GM12878 (cell line): ENCODE measurements around the gene SORCS1. TPM values are rescaled to one million over a fixed set of nuclear protein-coding genes. Genes with fewer than 3 reads are reported as not detected.

Source experiments
- ATAC-seq: fragments of 200-7000 bp; cut with Tn5 transposase; 3 replicates; pipeline ENCODE4 v1.9.1; 2020; ENCODE audit warnings: mild to moderate bottlenecking, moderate library complexity
- BruUV-seq: library from RNA; stranded (reverse); fragments of 400-500 nt; replicated peaks from 2 replicates; lab custom pipeline; 2021; lab: Mats Ljungman, UMichigan
- CTCF ChIA-PET: fragments of 300-600 bp; sonication (Branson Sonifier 250); formaldehyde crosslinking; extraction: SDS; loops from one replicate; lab custom pipeline; 2021; ENCODE audit warnings: inconsistent platforms; lab: Yijun Ruan, JAX
- POLR2A ChIA-PET: fragments of 350-600 bp; formaldehyde crosslinking; extraction: SDS; loops from one replicate; lab custom pipeline; 2021; ENCODE audit warnings: inconsistent platforms; lab: Charles Lee
- RAD21 ChIA-PET: fragments of 300-600 bp; sonication (Branson Sonifier 250); formaldehyde crosslinking; loops from one replicate; lab custom pipeline; 2023; ENCODE audit warnings: antibody characterized with exemption; ENCODE audit not compliant: unreplicated experiment; lab: Charles Lee
- SMC1A ChIA-PET: fragments of 300-600 bp; sonication (Branson Sonifier 250); formaldehyde crosslinking; loops from one replicate; lab custom pipeline; 2023; ENCODE audit not compliant: unreplicated experiment, uncharacterized antibody; lab: Charles Lee
- DNase-seq: peaks from one replicate; pipeline ENCODE4 v3.0.0-alpha.2; 2011; ENCODE audit warnings: low read depth, low spot score
- FAIRE-seq: peaks from 3 replicates; lab custom pipeline; 2011; peaks lifted over from hg19 to GRCh38; lab: Jason Lieb, UNC
- H2AFZ ChIP-seq: 2 replicates; pipeline ENCODE4 v1.6.0; 2011; ENCODE audit warnings: low read depth, low read length, control low read depth; ENCODE audit not compliant: control insufficient read depth
- H3K27ac ChIP-seq: 2 replicates; pipeline ENCODE4 v1.5.1; 2011; ENCODE audit warnings: control low read depth; ENCODE audit not compliant: control insufficient read depth, insufficient read depth
- H3K27me3 ChIP-seq, 2 experiments: replicated peaks in 1 of 2; 2 replicates each; pipeline versions ENCODE4 v1.6.0 to v1.6.1; 2011; ENCODE audit warnings: low read length in 1 of 2; ENCODE audit not compliant: control insufficient read depth in 2 of 2, insufficient read depth in 2 of 2
- H3K36me3 ChIP-seq, 2 experiments: 2 replicates each; pipeline ENCODE4 v1.5.1; 2011; ENCODE audit warnings: low read length in 1 of 2; ENCODE audit not compliant: control insufficient read depth in 2 of 2, insufficient read depth in 2 of 2
- H3K4me1 ChIP-seq: 2 replicates; pipeline ENCODE4 v1.6.1; 2011; ENCODE audit warnings: mild to moderate bottlenecking, low read length, moderate library complexity, mixed read lengths; ENCODE audit not compliant: control insufficient read depth, insufficient read depth
- H3K4me2 ChIP-seq: 2 replicates; pipeline ENCODE4 v1.6.0; 2011; ENCODE audit warnings: control low read depth; ENCODE audit not compliant: control insufficient read depth, insufficient read depth
- H3K4me3 ChIP-seq: fragments of 200-600 bp; sonication (generic); 2 replicates; pipeline ENCODE4 v1.5.1; 2016
- H3K79me2 ChIP-seq: 2 replicates; pipeline ENCODE4 v1.6.0; 2011; ENCODE audit warnings: low read length; ENCODE audit not compliant: control insufficient read depth, insufficient read depth
- H3K9ac ChIP-seq: 2 replicates; pipeline ENCODE4 v1.8.0; 2011; ENCODE audit warnings: low read length, control low read depth, mixed read lengths; ENCODE audit not compliant: control insufficient read depth, insufficient read depth
- H3K9me3 ChIP-seq: replicated peaks from 3 replicates; pipeline ENCODE4 v1.5.1; 2011; ENCODE audit warnings: mild to moderate bottlenecking, low read length; ENCODE audit not compliant: control insufficient read depth, insufficient read depth
- H4K20me1 ChIP-seq: 2 replicates; pipeline ENCODE4 v1.6.0; 2011; ENCODE audit not compliant: control insufficient read depth, insufficient read depth
- CBX5 ChIP-seq: sonication (generic); IDR thresholded peaks from 2 replicates; pipeline ENCODE4 v1.6.1; 2016; ENCODE audit warnings: low read depth, moderate library complexity, mild to moderate bottlenecking, inconsistent platforms
- CREB1 ChIP-seq: IDR thresholded peaks from 2 replicates; pipeline ENCODE4 v1.6.1; 2012; ENCODE audit warnings: low read depth, mild to moderate bottlenecking, inconsistent platforms
- EED ChIP-seq: sonication (generic); IDR thresholded peaks from 2 replicates; pipeline ENCODE4 v1.6.1; 2016; ENCODE audit warnings: antibody characterized with exemption, low read depth
- EGR1 ChIP-seq, 2 experiments: IDR thresholded peaks; 1 replicate in 1 of 2; 2 replicates in 1 of 2; pipeline ENCODE4 v1.6.1; 2011 to 2012; ENCODE audit warnings: low read depth in 2 of 2, low read length in 2 of 2, borderline replicate concordance in 1 of 2, mild to moderate bottlenecking in 1 of 2, moderate library complexity in 1 of 2
- JUND ChIP-seq: IDR thresholded peaks from 2 replicates; pipeline ENCODE4 v1.6.1; 2012; ENCODE audit warnings: low read depth, mild to moderate bottlenecking, low read length, improper control_type of control experiment, moderate library complexity
- MTA3 ChIP-seq: IDR thresholded peaks from 2 replicates; pipeline ENCODE4 v1.6.1; 2012; ENCODE audit warnings: low read length, inconsistent platforms, borderline replicate concordance
- NBN ChIP-seq: fragments of 450-650 bp; IDR thresholded peaks from 2 replicates; pipeline ENCODE4 v1.6.1; 2016
- PAX8 ChIP-seq: fragments of 450-650 bp; IDR thresholded peaks from 2 replicates; pipeline ENCODE4 v1.6.1; 2017; ENCODE audit warnings: mild to moderate bottlenecking, moderate library complexity
- RFX5 ChIP-seq: IDR thresholded peaks from 2 replicates; pipeline ENCODE4 v1.6.1; 2011; ENCODE audit warnings: low read depth, low read length, improper control_type of control experiment
- SMC3 ChIP-seq: IDR thresholded peaks from 2 replicates; pipeline ENCODE4 v1.6.1; 2011; ENCODE audit warnings: low read length, improper control_type of control experiment, borderline replicate concordance
- SP1 ChIP-seq: IDR thresholded peaks from one replicate; pipeline ENCODE4 v1.6.1; 2011; ENCODE audit warnings: low read depth, low read length
- TCF3 ChIP-seq: IDR thresholded peaks from 2 replicates; pipeline ENCODE4 v1.6.1; 2012; ENCODE audit warnings: low read depth, mild to moderate bottlenecking, low read length, borderline replicate concordance; ENCODE audit not compliant: insufficient read depth
- YBX1 ChIP-seq: fragments of 450-650 bp; IDR thresholded peaks from 2 replicates; pipeline ENCODE4 v1.6.1; 2016; ENCODE audit warnings: antibody characterized with exemption
- YY1 ChIP-seq: IDR thresholded peaks from 2 replicates; pipeline ENCODE4 v1.6.1; 2011; ENCODE audit warnings: low read depth, mild to moderate bottlenecking, low read length
- in situ Hi-C: fragments of 300-500 bp; cut with MboI; formaldehyde crosslinking; loops from 9 replicates; pipeline ENCODE4 v1.14.3; 2018; ENCODE audit warnings: mixed read lengths
- intact Hi-C: fragments of 100-400 bp; cut with micrococcal nuclease; formaldehyde crosslinking; loops from one replicate; pipeline ENCODE4 v1.14.2; 2022; ENCODE audit not compliant: unreplicated experiment
- polyA plus RNA-seq, 11 experiments: library from polyadenylated mRNA; depleted of rRNA in 4 of 11; unstranded in 6 of 11; stranded (reverse) in 5 of 11; fragments of >200 nt; fragmentation: Nextera tagmentation in 4 of 11; fragmentation: Illumina TruSeq in 1 of 11; extraction: Ambion mirVana in 4 of 11; extraction: Trizol in 1 of 11; gene quantifications; 1 replicate in 1 of 11; 2 replicates in 10 of 11; pipeline versions ENCODE4 v1.2.1 to v1.2.3, GENCODE V29; 2011 to 2016; ENCODE audit warnings: inconsistent platforms in 2 of 11, missing spikeins in 2 of 11, low read depth in 1 of 11
- total RNA-seq, 4 experiments: library from RNA; depleted of rRNA in 3 of 4; stranded (reverse); fragments of >200 nt in 3 of 4; fragmentation: Illumina TruSeq in 1 of 4; extraction: Trizol in 1 of 4; gene quantifications; 2 replicates each; pipeline versions ENCODE4 v1.2.1 to v1.2.3, GENCODE V29; 2013 to 2021
- TF ChIP-seq, protein P1 (sequence below): fragments of 450-650 bp; IDR thresholded peaks from 2 replicates; pipeline ENCODE4 v1.6.1; 2017; ENCODE audit warnings: borderline replicate concordance
- TF ChIP-seq, protein P2 (sequence below): IDR thresholded peaks from 2 replicates; pipeline ENCODE4 v1.6.1; 2011; ENCODE audit warnings: borderline replicate concordance, low read depth, mild to moderate bottlenecking, moderate library complexity, mixed read lengths, low read length; ENCODE audit not compliant: insufficient read depth; ENCODE audit errors: extremely low read length
- TF ChIP-seq, protein P3 (sequence below): fragments of 450-650 bp; IDR thresholded peaks from 2 replicates; pipeline ENCODE4 v1.6.1; 2017; ENCODE audit warnings: mild to moderate bottlenecking, moderate library complexity
- TF ChIP-seq, protein P4 (sequence below): IDR thresholded peaks from 2 replicates; pipeline ENCODE4 v1.6.1; 2012; ENCODE audit warnings: low read length, inconsistent platforms

The SORCS1 gene
- total and polyA plus RNA-seq, 10 of the 15 experiments (the other 5 are each of a cell fraction or from before 2014, with no cell fraction given), result 0.02 to 9.6 (median 0.06) TPM; not detected in 3

DNA sequence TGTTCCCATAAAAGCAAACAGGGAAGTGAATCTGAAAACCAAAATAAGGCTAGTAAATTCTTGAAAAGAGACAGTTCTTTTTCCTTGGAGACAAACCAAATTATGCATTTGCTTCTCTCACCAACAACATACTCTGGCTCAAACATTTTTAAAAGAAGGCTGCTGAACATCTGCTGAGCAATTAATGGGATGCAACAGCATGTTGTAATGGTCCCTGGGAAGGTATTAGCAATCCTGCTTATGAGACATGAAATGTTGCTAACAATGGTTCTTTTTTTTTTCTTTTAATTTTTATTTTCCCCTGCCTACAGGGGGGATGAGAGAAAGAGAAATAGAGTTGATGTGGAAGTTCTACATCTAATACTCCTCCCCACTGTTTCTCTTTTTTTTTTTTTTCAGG is 572.1 kb downstream of the SORCS1 start:
- H3K9ac ChIP-seq, result no peak overlapping the region
- TF ChIP-seq CBX5 (no peak), YBX1 (no peak), NBN (no peak), CREB1 (no peak), PAX8 (no peak), YY1 (no peak), SP1 (no peak), EGR1 (IDR thresholded peaks at IDR 0.05; ENCODE audit: borderline replicate concordance in 1 of 2, low read depth in 2 of 2, low read length in 2 of 2) (no peak), EED (no peak), TCF3 (no peak), MTA3 (no peak), RFX5 (no peak), JUND (no peak), SMC3 (no peak)
- TF ChIP-seq, protein P1, sequence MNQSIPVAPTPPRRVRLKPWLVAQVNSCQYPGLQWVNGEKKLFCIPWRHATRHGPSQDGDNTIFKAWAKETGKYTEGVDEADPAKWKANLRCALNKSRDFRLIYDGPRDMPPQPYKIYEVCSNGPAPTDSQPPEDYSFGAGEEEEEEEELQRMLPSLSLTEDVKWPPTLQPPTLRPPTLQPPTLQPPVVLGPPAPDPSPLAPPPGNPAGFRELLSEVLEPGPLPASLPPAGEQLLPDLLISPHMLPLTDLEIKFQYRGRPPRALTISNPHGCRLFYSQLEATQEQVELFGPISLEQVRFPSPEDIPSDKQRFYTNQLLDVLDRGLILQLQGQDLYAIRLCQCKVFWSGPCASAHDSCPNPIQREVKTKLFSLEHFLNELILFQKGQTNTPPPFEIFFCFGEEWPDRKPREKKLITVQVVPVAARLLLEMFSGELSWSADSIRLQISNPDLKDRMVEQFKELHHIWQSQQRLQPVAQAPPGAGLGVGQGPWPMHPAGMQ, result no peak
- TF ChIP-seq, protein P2, sequence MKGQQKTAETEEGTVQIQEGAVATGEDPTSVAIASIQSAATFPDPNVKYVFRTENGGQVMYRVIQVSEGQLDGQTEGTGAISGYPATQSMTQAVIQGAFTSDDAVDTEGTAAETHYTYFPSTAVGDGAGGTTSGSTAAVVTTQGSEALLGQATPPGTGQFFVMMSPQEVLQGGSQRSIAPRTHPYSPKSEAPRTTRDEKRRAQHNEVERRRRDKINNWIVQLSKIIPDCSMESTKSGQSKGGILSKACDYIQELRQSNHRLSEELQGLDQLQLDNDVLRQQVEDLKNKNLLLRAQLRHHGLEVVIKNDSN, result no peak
- TF ChIP-seq, protein P3, sequence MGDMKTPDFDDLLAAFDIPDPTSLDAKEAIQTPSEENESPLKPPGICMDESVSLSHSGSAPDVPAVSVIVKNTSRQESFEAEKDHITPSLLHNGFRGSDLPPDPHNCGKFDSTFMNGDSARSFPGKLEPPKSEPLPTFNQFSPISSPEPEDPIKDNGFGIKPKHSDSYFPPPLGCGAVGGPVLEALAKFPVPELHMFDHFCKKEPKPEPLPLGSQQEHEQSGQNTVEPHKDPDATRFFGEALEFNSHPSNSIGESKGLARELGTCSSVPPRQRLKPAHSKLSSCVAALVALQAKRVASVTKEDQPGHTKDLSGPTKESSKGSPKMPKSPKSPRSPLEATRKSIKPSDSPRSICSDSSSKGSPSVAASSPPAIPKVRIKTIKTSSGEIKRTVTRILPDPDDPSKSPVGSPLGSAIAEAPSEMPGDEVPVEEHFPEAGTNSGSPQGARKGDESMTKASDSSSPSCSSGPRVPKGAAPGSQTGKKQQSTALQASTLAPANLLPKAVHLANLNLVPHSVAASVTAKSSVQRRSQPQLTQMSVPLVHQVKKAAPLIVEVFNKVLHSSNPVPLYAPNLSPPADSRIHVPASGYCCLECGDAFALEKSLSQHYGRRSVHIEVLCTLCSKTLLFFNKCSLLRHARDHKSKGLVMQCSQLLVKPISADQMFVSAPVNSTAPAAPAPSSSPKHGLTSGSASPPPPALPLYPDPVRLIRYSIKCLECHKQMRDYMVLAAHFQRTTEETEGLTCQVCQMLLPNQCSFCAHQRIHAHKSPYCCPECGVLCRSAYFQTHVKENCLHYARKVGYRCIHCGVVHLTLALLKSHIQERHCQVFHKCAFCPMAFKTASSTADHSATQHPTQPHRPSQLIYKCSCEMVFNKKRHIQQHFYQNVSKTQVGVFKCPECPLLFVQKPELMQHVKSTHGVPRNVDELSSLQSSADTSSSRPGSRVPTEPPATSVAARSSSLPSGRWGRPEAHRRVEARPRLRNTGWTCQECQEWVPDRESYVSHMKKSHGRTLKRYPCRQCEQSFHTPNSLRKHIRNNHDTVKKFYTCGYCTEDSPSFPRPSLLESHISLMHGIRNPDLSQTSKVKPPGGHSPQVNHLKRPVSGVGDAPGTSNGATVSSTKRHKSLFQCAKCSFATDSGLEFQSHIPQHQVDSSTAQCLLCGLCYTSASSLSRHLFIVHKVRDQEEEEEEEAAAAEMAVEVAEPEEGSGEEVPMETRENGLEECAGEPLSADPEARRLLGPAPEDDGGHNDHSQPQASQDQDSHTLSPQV, result no peak
- TF ChIP-seq, protein P4, sequence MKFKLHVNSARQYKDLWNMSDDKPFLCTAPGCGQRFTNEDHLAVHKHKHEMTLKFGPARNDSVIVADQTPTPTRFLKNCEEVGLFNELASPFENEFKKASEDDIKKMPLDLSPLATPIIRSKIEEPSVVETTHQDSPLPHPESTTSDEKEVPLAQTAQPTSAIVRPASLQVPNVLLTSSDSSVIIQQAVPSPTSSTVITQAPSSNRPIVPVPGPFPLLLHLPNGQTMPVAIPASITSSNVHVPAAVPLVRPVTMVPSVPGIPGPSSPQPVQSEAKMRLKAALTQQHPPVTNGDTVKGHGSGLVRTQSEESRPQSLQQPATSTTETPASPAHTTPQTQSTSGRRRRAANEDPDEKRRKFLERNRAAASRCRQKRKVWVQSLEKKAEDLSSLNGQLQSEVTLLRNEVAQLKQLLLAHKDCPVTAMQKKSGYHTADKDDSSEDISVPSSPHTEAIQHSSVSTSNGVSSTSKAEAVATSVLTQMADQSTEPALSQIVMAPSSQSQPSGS, result no peak
- no peaks in the 10 kb centered on the region for H4K20me1 ChIP-seq
- FAIRE-seq, result no peak
- no peak for DNase-seq
- no peaks in the 10 kb centered on the region for H3K27me3 ChIP-seq
- intact Hi-C loops, result no loop called here
- no peak overlapping the region for H2AFZ ChIP-seq
- no TSS peak for BruUV-seq
- ChIA-PET POLR2A (no interaction called here), SMC1A (interaction anchor here (1.6 kb wide), 1 partner anchor 10 kb away, joined by 4 read pairs; no protein-coding TSS in a partner anchor), RAD21 (no interaction called here), CTCF (no interaction called here)
- H3K4me3 ChIP-seq, result no peak overlapping the region
- no peaks in the 10 kb centered on the region for H3K79me2 ChIP-seq
- H3K9me3 ChIP-seq, result no peaks in the 10 kb centered on the region
- no peaks in the 10 kb centered on the region for H3K4me1 ChIP-seq
- in situ Hi-C loops, result no loop called here
- no peak overlapping the region for H3K27ac ChIP-seq
- no peaks in the 10 kb centered on the region for H3K36me3 ChIP-seq
- no peak for ATAC-seq
- no peak overlapping the region for H3K4me2 ChIP-seq
